Measurements from ENCODE around the gene LTBP1. TPM values are rescaled to one million over a fixed set of nuclear protein-coding genes. Genes with fewer than 3 reads are reported as not detected.
A peak's percentile ranks its signal among the peaks of the same experiment; 100 is the strongest.

LTBP1 gene
- total and polyA plus RNA-seq, 2 experiments from 2014 or later: 216 to 509 TPM

DNA sequence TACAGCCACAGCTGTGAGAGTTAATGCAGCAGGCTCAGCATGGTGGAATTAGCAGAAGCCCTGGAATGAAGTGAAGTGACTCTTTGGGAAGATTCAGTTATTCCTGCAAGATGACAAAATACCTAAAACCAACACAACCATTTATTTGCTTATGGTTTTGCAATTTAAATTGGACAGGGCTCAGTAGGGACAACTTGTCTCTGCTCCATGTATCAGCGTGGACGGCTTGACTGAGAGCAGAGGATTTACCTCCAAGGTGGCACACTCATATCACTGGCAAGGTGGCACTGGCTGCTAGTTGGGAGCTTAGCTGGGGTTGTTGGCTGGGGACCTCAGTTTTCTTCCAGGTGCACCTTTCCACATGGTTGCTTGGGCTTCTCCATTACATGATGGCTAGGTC lies 58.3 kb downstream of the LTBP1 start:
- TF ChIP-seq, protein P1, sequence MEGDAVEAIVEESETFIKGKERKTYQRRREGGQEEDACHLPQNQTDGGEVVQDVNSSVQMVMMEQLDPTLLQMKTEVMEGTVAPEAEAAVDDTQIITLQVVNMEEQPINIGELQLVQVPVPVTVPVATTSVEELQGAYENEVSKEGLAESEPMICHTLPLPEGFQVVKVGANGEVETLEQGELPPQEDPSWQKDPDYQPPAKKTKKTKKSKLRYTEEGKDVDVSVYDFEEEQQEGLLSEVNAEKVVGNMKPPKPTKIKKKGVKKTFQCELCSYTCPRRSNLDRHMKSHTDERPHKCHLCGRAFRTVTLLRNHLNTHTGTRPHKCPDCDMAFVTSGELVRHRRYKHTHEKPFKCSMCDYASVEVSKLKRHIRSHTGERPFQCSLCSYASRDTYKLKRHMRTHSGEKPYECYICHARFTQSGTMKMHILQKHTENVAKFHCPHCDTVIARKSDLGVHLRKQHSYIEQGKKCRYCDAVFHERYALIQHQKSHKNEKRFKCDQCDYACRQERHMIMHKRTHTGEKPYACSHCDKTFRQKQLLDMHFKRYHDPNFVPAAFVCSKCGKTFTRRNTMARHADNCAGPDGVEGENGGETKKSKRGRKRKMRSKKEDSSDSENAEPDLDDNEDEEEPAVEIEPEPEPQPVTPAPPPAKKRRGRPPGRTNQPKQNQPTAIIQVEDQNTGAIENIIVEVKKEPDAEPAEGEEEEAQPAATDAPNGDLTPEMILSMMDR (IDR thresholded peaks at IDR 0.05; ENCODE audit: low read depth, low read length): no peak
- DNase-seq (ENCODE audit: low read depth in 1 of 2, low spot score in 1 of 2): no peak
- no peaks in the 10 kb centered on the region for H3K27me3 ChIP-seq
- peaks cover 44% of the 10 kb centered on the region for H3K4me1 ChIP-seq (ENCODE audit: low read depth)
- H3K4me3 ChIP-seq: no peak overlapping the region
- no peaks in the 10 kb centered on the region for H3K36me3 ChIP-seq
- no peaks in the 10 kb centered on the region for H3K9me3 ChIP-seq (ENCODE audit: low read depth)
- peak overlapping the region; percentile 62 for H3K27ac ChIP-seq

DNA sequence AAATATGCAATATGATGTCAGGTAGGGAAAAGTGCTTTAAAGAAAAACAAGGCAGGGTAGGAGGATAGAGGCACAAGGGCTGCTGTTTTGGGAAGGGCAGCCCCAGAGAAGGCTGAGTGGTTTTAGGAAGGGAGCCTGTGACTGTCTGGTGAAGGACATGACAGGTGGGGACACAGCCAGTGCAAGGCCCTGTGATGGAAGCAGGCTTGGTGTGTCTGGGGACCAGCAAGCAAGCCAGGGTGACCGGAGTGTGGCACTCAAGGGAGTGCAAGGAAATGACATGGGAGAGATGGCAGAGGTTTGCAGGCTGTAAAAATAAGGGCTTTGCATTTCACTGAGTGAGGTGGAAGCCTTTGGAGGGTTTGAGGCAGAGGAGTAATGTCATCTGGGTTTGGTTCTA lies 62.0 kb downstream of the LTBP1 start:
- TF ChIP-seq, protein P1 (IDR thresholded peaks at IDR 0.05; ENCODE audit: low read depth, low read length): no peak
- no peak for DNase-seq (ENCODE audit: low read depth in 1 of 2, low spot score in 1 of 2)
- no peaks in the 10 kb centered on the region for H3K27me3 ChIP-seq
- peaks cover 42% of the 10 kb centered on the region for H3K4me1 ChIP-seq (ENCODE audit: low read depth)
- no peak overlapping the region for H3K4me3 ChIP-seq
- no peaks in the 10 kb centered on the region for H3K9me3 ChIP-seq (ENCODE audit: low read depth)
- H3K27ac ChIP-seq: peak overlapping the region; percentile 71
- H3K36me3 ChIP-seq: no peaks in the 10 kb centered on the region

DNA sequence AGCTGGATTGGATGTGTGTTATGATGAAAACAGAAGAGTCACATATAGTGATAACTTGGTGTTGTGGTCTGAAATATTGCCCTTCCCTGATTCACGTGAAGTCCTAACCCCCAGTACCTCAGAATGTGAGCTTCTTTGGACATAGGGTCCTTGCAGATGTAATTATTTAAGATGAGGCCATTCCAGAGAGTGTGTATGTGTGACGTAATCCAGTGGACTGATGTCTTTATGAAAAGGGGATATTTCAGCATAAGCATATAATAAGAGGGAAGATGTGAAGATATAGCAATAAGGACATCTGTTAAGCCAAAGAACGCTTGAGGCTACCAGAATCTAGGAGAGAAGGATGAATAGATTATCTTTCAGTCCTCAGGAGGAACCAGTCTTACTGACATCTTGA lies 62.5 kb downstream of the LTBP1 start:
- Histone ChIP-seq H3K4me1 (ENCODE audit: low read depth) (peaks cover 47% of the 10 kb centered on the region), H3K27me3 (no peaks in the 10 kb centered on the region), H3K36me3 (no peaks in the 10 kb centered on the region), H3K27ac (peak overlapping the region; percentile 71), H3K9me3 (ENCODE audit: low read depth) (no peaks in the 10 kb centered on the region), H3K4me3 (no peak overlapping the region)
- no peak for DNase-seq (ENCODE audit: low read depth in 1 of 2, low spot score in 1 of 2)
- TF ChIP-seq, protein P1 (IDR thresholded peaks at IDR 0.05; ENCODE audit: low read depth, low read length): no peak

DNA sequence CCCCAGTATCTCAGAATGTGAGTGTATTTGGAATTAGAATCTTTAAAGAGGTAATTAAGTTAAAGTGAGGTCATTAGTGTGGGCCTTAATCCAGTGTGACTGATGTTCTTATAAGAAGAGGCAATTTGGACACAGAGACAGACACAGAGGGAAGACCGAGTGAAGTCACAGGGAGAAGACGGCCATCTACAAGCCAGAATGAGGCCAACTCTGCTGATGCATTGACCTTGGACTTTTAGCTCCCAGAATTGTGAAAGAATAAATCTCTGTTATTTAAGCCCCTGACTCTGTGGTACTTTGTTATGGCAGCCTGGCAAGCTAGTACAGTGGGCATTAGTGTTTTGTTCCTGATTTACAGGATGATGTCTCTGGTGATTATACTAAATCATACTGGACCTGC lies 64.6 kb downstream of the LTBP1 start:
- Histone ChIP-seq H3K9me3 (ENCODE audit: low read depth) (no peaks in the 10 kb centered on the region), H3K27me3 (no peaks in the 10 kb centered on the region), H3K36me3 (no peaks in the 10 kb centered on the region), H3K4me1 (ENCODE audit: low read depth) (peaks cover 60% of the 10 kb centered on the region), H3K4me3 (no peak overlapping the region), H3K27ac (peak overlapping the region; percentile 6)
- TF ChIP-seq, protein P1 (IDR thresholded peaks at IDR 0.05; ENCODE audit: low read depth, low read length): no peak
- no peak for DNase-seq (ENCODE audit: low read depth in 1 of 2, low spot score in 1 of 2)

DNA sequence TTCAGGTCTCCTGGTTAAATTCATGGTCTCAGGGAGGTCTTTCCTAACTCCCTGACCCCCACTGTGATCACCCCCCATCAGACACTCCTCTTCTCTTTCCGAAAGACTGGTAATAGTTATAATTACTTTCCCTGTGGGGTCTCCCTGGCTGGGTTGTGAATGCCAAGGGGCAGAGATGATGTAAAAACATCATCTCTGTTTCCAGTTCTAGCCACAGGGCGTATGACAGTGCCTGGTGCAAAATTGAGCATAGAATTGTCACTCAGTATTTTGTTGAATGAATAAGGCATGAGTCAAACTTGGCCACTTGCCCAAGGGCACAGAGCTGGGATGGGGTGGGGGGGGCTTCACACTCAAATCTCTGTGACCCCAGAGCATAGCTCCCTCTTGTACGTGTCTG lies 65.2 kb downstream of the LTBP1 start:
- Histone ChIP-seq H3K4me1 (ENCODE audit: low read depth) (peaks cover 65% of the 10 kb centered on the region), H3K4me3 (no peak overlapping the region), H3K27me3 (no peaks in the 10 kb centered on the region), H3K36me3 (no peaks in the 10 kb centered on the region), H3K27ac (peak overlapping the region; percentile 6), H3K9me3 (ENCODE audit: low read depth) (no peaks in the 10 kb centered on the region)
- TF ChIP-seq, protein P1 (IDR thresholded peaks at IDR 0.05; ENCODE audit: low read depth, low read length): no peak
- no peak for DNase-seq (ENCODE audit: low read depth in 1 of 2, low spot score in 1 of 2)

DNA sequence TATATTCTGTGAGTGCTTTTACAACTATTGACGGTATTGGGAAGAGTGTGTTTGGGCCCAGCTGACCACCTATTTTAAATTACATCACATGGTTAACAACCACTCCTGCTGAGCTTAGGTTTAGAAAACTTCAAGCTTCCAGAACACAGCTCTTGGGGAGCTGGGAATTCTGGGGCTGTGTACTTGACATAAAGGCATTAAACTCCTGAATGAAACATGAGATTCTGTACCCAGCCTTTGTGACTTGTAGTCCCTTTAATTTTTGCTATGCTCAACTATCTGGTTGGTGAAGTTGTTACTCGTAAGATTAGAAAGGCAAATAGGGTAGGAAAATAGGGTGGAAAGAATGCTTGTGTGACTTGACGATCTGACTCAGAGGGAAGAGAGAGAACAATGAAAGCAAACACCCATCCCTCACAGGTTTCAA lies 66.9 kb downstream of the LTBP1 start:
- H3K4me3 ChIP-seq: no peak overlapping the region
- H3K27me3 ChIP-seq: no peaks in the 10 kb centered on the region
- no peaks in the 10 kb centered on the region for H3K9me3 ChIP-seq (ENCODE audit: low read depth)
- H3K4me1 ChIP-seq (ENCODE audit: low read depth): peaks cover 67% of the 10 kb centered on the region
- DNase-seq (ENCODE audit: low read depth in 1 of 2, low spot score in 1 of 2): no peak
- TF ChIP-seq, protein P1 (IDR thresholded peaks at IDR 0.05; ENCODE audit: low read depth, low read length): no peak
- peak overlapping the region; percentile 94 for H3K27ac ChIP-seq
- H3K36me3 ChIP-seq: no peaks in the 10 kb centered on the region

Measured in cardiac muscle cell (in vitro differentiated cells and primary cell).